Aorta (tissue), 5 donors: ENCODE measurements around the gene DENND4C. TPM values are rescaled to one million over a fixed set of nuclear protein-coding genes. Genes with fewer than 3 reads are reported as not detected.
"Not testable (repeated sequence)": the region's sequence is repeated elsewhere in the genome, so short reads cannot be mapped to it uniquely, and the experiment has no call there.

Source experiments
- ATAC-seq: fragments of 200-7000 bp; cut with Tn5 transposase; one replicate; pipeline ENCODE4 v1.9.1; 2022; ENCODE audit warnings: moderate library complexity; ENCODE audit not compliant: low FRiP score
- DNase-seq, 2 donors: peaks; one replicate each; pipeline ENCODE4 v3.0.0-alpha.2; 2020
- H3K27ac ChIP-seq, 2 donors: one replicate each; pipeline ENCODE4 v1.5.1; 2013; ENCODE audit warnings: low read length in 2 of 2, mild to moderate bottlenecking in 2 of 2, moderate library complexity in 2 of 2, control low read depth in 1 of 2, inconsistent platforms in 1 of 2, low read depth in 1 of 2
- H3K27me3 ChIP-seq, 2 donors: one replicate each; pipeline ENCODE4 v1.6.1; 2013; ENCODE audit warnings: control low read depth in 1 of 2, low read length in 1 of 2, mild to moderate bottlenecking in 1 of 2, moderate library complexity in 1 of 2; ENCODE audit not compliant: insufficient read depth in 2 of 2, control insufficient read depth in 1 of 2
- H3K36me3 ChIP-seq, 2 donors: one replicate each; pipeline ENCODE4 v1.6.1; 2013; ENCODE audit warnings: control low read depth in 1 of 2, low read length in 1 of 2, mild to moderate bottlenecking in 1 of 2; ENCODE audit not compliant: insufficient read depth in 2 of 2, control insufficient read depth in 1 of 2
- H3K4me1 ChIP-seq, 2 donors: one replicate each; pipeline ENCODE4 v1.6.1; 2013; ENCODE audit warnings: low read length in 2 of 2, control low read depth in 1 of 2, mild to moderate bottlenecking in 1 of 2, moderate library complexity in 1 of 2; ENCODE audit not compliant: insufficient read depth in 2 of 2, control insufficient read depth in 1 of 2
- H3K4me3 ChIP-seq, 2 donors: one replicate each; pipeline ENCODE4 v1.5.1; 2013; ENCODE audit warnings: low read length in 2 of 2, control low read depth in 1 of 2, mild to moderate bottlenecking in 1 of 2
- H3K9me3 ChIP-seq: one replicate; pipeline ENCODE4 v1.6.1; 2013; ENCODE audit warnings: mild to moderate bottlenecking, low read length; ENCODE audit not compliant: control insufficient read depth
- WGBS, 2 donors: extraction: QIAGEN DNeasy Blood & Tissue Kit; methylation state at CpG; one replicate each; pipeline ENCODE4 v1.1.7; 2013; 5-methylcytosine and 5-hydroxymethylcytosine counted together
- intact Hi-C, 2 donors: fragments of 100-400 bp; cut with DNase I; formaldehyde crosslinking; loops; one replicate each; pipeline versions ENCODE4 v1.14.2 to v1.15.0; 2022
- polyA plus RNA-seq, 2 donors: library from polyadenylated mRNA; stranded (reverse); fragments of 200-250 nt; gene quantifications; one replicate each; pipeline ENCODE4 v1.2.3, GENCODE V29; 2013
- total RNA-seq, 2 donors: library from RNA; stranded (reverse); fragmentation: NEBNext Ultra II Directional; extraction: Animal tissue kit (Norgen Biotek cat#: 25700); gene quantifications; one replicate each; pipeline ENCODE4 v1.2.1, GENCODE V29; 2021
- donor health status: healthy with polysubstance abuse.
- donor health status: Bipolar disorder and iron deficiency.
- donor health status: DM: no; HTN: no; CAD: no.
- donor health status: DM: no; HTN: no; CAD: no.
- donor health status: DM: yes; HTN: yes; CAD: no.

The DENND4C gene
- total and polyA plus RNA-seq, 4 donors = 19.9 to 68.0 (median 35.3) TPM

DNA sequence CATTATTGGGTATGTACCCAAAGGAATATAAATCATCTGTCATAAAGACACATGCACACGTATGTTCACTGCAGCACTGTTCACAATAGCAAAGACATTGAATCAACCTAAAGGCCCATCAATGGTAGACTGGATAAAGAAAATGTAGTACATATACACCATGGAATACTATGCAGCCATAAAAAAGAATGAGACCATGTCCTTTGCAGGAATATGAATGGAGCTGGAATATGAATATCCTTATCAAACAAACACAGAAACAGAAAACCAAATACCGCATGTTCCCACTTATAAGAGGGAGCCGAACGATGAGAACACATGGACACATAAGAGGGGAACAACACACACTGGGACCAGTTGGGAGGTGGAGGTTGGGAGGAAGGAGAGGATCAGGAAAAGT lies 159.0 kb downstream of the DENND4C start:
- intact Hi-C loops = loop anchor here in 1 of 2 donors (10.0 kb wide), 2 partner anchors 45 to 155 kb away; partner anchors contain the start of gene DENND4C
- H3K9me3 ChIP-seq, DNase-seq, H3K4me1 ChIP-seq, H3K27ac ChIP-seq, H3K4me3 ChIP-seq, H3K36me3 ChIP-seq, ATAC-seq, H3K27me3 ChIP-seq: not testable (repeated sequence)
- WGBS, 2 donors = 93 to 94% methylated on average over 4 of the region's 4 CpGs

DNA sequence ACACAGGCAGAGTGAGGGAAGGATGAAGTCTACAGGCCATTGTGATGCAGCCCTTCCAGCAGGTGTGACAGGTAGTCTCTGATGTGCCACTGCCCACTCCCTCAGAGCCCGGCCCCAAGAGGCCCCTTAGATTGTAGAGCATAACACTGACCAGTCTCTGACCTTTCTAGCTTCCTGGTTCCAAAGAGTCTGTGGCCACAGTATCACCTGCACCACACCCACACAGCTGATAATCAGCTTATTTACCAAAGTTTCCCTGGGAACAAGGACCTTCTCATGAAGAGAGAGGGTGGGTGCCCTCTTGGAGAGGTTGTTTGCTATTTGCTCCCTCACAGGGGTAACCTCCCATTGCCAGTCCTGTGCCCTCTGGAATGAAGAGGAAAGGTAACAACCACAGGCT lies 167.4 kb downstream of the DENND4C start:
- Histone ChIP-seq H3K4me1 (no peaks in the 10 kb centered on the region), H3K9me3 (no peaks in the 10 kb centered on the region), H3K4me3 (no peak overlapping the region), H3K27me3 (no peaks in the 10 kb centered on the region), H3K36me3 (no peaks in the 10 kb centered on the region), H3K27ac (no peak overlapping the region)
- DNase-seq (no peak), ATAC-seq (no peak)
- 58 to 74% methylated on average over 1 of the region's 1 CpG for WGBS, 2 donors
- intact Hi-C loops = no loop called here

DNA sequence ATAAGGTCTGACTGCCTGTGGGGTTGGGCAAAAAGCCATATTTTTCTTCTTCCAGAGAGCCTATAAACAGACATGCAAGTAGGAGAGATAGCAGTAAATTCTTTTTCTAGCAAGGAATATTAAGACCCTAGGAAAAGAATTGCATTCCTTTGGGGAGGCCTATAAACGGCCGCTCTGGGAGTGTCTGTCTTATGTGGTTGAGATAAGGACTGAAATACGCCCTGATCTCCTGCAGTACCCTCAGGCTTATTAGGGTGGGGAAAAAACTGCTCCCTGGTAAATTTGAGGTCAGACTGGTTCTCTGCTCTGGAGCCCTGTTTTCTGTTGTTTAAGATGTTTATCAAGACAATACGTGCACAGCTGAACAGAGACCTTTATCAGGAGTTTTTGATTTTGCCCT lies 172.7 kb downstream of the DENND4C start:
- H3K27ac ChIP-seq = not testable (repeated sequence)

DNA sequence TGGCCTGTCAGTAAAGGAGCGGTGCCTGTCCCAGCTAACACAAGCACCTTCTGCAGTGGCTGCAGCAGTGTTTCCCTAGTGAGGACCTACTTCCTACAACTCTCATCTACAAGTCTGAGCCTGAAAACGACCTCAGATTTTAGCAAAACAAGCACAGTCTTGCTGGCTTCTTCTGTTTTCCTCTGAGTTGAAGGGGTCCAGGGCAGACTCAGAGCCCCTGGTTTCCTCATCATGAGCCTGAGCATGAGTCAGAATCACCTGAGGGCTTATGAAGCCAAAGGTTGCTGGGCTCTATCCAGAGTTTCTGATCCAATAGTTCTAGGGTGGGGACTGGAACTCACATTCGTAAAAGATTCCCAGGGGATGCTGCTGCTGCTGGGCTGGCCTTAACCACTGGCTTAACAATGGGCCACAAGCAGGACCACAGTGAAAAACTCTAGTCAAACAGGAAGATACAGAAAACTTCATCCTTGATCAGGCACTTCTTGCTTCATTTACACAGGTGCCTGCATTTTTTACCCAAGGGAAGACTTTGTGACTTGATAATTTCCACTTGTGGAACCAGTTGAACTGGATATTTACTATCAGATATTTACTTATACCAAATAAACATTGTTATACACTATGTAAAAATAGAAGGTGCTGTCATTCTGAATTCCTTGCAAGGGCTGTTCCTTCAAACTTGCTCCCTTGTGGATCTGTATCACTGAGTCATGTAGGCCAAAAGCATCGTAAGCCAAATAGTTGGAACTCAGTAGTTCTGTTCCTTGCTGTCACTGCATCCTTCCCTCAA lies 174.0 kb downstream of the DENND4C start:
- Histone ChIP-seq H3K27me3 (no peaks in the 10 kb centered on the region), H3K4me1 (no peaks in the 10 kb centered on the region), H3K36me3 (no peaks in the 10 kb centered on the region), H3K27ac (no peak overlapping the region), H3K4me3 (no peak overlapping the region), H3K9me3 (peaks cover 2% of the 10 kb centered on the region)
- DNase-seq = no peak
- 80 to 82% methylated on average over 4 of the region's 4 CpGs for WGBS, 2 donors
- no peak for ATAC-seq
- intact Hi-C loops = no loop called here

More for the DNA sequence above, 172.7 kb downstream of the DENND4C start:
- H3K36me3 ChIP-seq, H3K4me3 ChIP-seq, DNase-seq, intact Hi-C loops, H3K9me3 ChIP-seq, ATAC-seq, H3K27me3 ChIP-seq, H3K4me1 ChIP-seq: not testable (repeated sequence)
- WGBS, 2 donors = 73 to 87% methylated on average over 4 of the region's 4 CpGs

DNA sequence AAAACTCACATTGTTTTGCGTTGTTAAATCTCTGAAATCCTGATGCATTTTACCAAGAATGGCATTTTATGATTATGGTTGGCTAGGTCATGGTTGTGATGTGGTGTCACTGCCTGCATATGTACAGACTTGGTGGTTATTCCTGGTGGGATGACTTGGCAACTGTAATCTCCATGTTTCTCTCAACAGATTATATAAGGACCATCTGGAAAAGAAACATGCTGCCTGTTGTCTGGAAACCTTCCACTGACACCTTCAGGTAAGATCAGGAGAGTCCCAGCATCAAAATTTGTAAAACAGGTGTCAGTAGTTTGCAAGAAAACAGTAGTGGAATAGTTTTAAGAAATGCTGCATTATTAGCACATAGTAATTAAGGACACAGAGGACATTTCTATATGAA lies 175.3 kb downstream of the DENND4C start:
- Histone ChIP-seq H3K4me1 (peaks cover 0 to 2% of the 10 kb centered on the region in 2 donors), H3K9me3 (peaks cover 2% of the 10 kb centered on the region), H3K27ac (no peak overlapping the region), H3K4me3 (no peak overlapping the region), H3K27me3 (no peaks in the 10 kb centered on the region), H3K36me3 (no peaks in the 10 kb centered on the region)
- ATAC-seq = no peak
- intact Hi-C loops = no loop called here
- no peak for DNase-seq
- WGBS, 2 donors = 61 to 62% methylated on average over 1 of the region's 1 CpG

DNA sequence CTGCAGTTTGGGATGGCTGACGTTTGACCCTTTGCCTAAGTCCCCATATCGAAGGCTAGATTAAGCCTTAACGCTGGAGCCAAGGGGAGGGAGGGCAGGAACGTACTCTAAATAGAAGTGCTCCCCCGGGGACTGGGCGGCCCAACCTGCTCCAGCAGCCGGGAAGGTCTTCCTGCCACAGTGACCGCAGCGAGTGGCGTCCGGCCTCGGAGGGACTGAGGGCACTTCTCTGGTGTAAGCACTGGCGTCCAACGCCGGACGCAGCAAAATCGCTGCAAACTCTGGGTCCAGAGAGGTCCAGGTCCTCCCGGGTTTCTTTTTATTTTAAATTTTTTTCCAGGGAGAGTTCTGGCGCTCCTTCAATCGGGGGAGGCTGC lies 177.8 kb downstream of the DENND4C start:
- DNase-seq (peak in 1 of 2 donors; percentile 81), ATAC-seq (peak; percentile 63)
- Histone ChIP-seq H3K9me3 (peaks cover 2% of the 10 kb centered on the region), H3K36me3 (no peaks in the 10 kb centered on the region), H3K27me3 (no peaks in the 10 kb centered on the region), H3K4me1 (peaks cover 0 to 2% of the 10 kb centered on the region in 2 donors), H3K4me3 (peak overlapping the region; percentile 26 to 27), H3K27ac (peak overlapping the region in 1 of 2 donors; percentile 7)
- intact Hi-C loops = loop anchor here in 1 of 2 donors (1.0 kb wide), 1 partner anchor 28 kb away; the partner anchor contains the start of gene RPS6
- WGBS, 2 donors = 0 to 1% methylated on average over 20 of the region's 20 CpGs

DNA sequence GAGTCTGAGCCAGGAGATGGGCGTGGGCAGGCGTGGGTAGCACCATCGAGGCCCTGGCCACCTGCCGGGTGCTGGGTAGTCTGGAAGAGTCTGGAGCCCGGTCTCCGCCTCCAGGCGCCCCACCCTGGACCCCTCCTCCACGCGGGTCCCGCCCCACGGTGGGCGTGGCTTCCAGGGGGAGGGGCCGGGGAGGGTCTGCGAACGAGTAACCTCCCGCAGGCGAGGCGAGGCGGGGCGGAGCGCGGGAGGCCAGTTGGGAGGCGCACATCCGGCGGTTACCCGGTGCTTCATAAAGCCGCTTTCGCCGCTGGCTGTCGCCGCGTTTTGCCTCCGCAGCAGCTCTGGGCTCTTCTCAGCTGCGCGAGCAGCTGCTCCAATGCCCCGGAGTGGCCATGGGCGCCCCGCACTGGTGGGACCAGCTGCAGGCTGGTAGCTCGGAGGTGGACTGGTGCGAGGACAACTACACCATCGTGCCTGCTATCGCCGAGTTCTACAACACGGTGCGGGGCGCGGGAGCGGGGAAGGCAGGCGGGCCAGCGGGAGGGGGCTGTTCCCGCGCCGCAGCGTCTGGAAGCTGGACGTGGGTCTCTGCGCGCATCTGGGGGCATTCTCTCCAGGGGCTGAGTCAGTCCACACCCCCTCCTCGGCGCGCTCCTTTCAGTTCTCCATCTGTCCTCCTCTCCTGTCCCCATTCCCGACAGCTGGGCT lies 178.4 kb downstream of the DENND4C start, which contains the start of gene ACER2:
Gene ACER2, plus strand, starts transcription at position 317 of the 708 bp plus-strand sequence. Its CDS starts 76 bp downstream, at position 393.
- 0% methylated on average over 59 to 61 of the region's 61 CpGs for WGBS, 2 donors
- ATAC-seq = peak; percentile 98
- intact Hi-C loops = loop anchor here in 1 of 2 donors (1.0 kb wide), 1 partner anchor 29 kb away; the partner anchor contains the start of gene RPS6

DNA sequence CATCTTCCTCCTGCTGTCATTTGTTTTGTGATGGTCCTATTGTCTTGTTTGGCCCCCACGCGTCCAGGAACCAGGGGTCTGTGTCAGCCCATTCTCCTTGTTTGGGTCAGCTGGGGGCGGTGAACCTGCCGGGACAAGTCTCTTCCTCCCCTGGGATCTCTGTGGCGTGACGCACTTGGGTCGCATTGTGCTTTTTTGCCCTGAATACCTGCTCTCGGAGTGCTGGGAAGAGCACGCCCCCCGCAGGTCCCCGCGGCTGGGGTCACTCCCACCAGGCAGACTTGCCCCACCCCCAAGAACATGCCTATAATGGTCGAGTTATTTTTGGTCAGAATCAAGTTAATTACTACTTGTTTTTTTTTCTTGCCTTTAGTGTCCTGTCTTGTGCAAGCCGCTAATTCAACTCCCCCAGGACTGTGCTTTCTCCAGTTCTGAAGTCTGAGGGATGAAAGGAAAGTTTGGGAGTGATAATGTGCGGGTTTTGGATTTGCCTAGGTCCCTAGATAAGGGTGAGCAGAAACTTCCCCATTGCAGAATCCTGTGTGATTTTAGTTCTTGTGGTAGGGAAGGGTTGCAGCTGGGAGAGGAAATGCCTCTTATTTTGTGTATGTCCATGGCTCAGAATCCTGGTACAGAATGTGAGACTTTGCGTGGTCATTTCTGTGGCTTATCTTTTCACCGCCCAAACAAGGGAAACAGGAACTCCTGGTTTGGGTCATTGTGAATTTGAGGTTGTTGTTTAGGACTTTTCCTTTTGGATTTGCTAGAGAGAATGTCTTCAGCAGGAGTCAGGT lies 179.1 kb downstream of the DENND4C start:
- H3K4me1 ChIP-seq = peaks cover 0 to 2% of the 10 kb centered on the region in 2 donors
- peak overlapping the region; percentile 37 to 74 for H3K4me3 ChIP-seq
- H3K9me3 ChIP-seq = no peaks in the 10 kb centered on the region
- peak; percentile 64 to 83 for DNase-seq
- no peaks in the 10 kb centered on the region for H3K27me3 ChIP-seq
- 3 to 6% methylated on average over 17 of the region's 17 CpGs for WGBS, 2 donors
- ATAC-seq = peak; percentile 24
- H3K27ac ChIP-seq = peak overlapping the region in 1 of 2 donors; percentile 41
- intact Hi-C loops = no loop called here
- H3K36me3 ChIP-seq = no peaks in the 10 kb centered on the region

More for the DNA sequence above, 178.4 kb downstream of the DENND4C start, which contains the start of gene ACER2:
- H3K36me3 ChIP-seq = no peaks in the 10 kb centered on the region
- no peaks in the 10 kb centered on the region for H3K27me3 ChIP-seq
- H3K27ac ChIP-seq = peak within 1 kb of the TSS in 1 of 2 donors; percentile 41
- peak within 1 kb of the TSS; percentile 37 to 74 for H3K4me3 ChIP-seq
- H3K9me3 ChIP-seq = peaks cover under 1% of the 10 kb centered on the region
- peak; percentile 96 to 99 for DNase-seq
- peaks cover 0 to 2% of the 10 kb centered on the region in 2 donors for H3K4me1 ChIP-seq
